Stimulated activated CD4-positive, alpha-beta T cell treated with anti-CD3 and anti-CD28 coated beads, Interleukin-1b, Interleukin-23, amount 100 ng/mL, for 1 hour (primary cell): ENCODE results near the gene PPP2R3A.

ENCODE experiments used
- DNase-seq, 2 donors: peaks; one replicate each; pipeline ENCODE4 v3.0.0-alpha.2; 2020; ENCODE audit warnings: low read depth in 2 of 2

PPP2R3A gene

DNA sequence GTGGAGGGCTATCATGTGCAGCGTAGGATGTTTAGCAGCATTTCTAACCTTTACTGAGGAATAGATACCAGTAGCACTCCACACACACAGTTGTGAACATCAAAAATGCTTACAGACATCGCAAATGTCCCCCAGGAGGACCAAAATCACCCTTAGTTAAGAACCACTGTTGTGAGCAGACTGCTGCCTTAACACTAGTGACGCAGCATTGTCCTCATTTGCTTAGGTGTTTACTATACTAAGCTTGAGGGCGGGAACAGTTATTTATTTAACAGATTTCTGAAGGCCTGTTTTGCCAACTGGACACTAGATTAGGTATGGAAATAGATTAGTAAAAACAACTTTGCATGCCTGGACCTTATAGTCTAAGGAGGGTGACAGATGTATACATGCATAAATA is 2.3 kb downstream of the PPP2R3A start:
- no peak for DNase-seq

DNA sequence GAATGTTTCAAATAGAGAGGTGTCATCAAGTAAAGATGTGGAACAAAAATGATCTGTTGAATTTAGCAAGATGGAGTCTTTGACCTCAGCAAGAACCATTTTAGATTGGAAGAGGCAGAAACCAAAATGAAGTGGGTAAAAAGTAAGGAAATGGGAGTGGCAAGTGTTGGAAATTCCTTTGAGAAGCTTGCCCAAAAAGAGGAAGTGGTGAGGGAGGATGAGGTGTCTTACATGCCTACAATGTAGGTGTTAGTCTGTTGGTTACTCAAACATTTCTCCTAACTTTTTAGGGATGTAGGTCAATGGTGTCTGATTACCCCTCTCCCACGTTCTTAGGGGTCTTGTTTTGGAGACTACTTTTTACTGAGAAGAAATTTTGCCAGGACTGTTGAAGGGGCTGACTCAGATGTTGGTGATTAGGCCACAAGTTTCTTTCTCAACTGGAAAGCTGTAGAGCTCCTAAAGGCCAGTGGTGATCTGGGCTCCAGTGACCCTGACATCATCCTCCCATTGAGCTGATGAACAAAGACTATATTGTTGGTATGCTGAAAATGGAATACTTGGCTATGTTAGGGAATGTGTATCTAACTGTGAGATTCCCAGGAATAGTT is 5.1 kb downstream of the PPP2R3A start:
- no peak for DNase-seq

- no peak for DNase-seq
Measured at GRCh38 chr3:135973841-135974240, 8.3 kb downstream of the PPP2R3A start.

GRCh38 chr3:135975053-135975452 is 9.5 kb downstream of the PPP2R3A start:
- DNase-seq = no peak

DNA sequence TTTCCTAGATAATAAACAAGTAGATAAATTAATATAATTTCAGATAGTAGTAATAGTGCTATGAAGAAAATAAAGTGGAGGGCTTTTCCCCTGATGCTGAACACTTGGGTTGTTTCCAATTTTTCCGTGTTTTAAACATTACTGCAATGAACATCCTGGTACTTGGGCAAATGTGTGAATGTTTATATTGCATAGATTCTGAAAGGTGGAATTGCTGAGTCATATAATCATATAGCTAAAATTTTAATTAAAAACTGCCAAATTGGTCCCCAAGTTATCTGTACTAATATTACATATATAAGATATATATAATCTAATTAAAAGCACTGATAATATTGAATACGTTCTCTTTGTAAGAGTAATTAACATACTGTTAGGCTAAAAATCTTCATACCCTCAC is 10.0 kb downstream of the PPP2R3A start:
- DNase-seq = no peak

- DNase-seq = no peak
Measured at GRCh38 chr3:135980343-135980742, 14.8 kb downstream of the PPP2R3A start.

DNA sequence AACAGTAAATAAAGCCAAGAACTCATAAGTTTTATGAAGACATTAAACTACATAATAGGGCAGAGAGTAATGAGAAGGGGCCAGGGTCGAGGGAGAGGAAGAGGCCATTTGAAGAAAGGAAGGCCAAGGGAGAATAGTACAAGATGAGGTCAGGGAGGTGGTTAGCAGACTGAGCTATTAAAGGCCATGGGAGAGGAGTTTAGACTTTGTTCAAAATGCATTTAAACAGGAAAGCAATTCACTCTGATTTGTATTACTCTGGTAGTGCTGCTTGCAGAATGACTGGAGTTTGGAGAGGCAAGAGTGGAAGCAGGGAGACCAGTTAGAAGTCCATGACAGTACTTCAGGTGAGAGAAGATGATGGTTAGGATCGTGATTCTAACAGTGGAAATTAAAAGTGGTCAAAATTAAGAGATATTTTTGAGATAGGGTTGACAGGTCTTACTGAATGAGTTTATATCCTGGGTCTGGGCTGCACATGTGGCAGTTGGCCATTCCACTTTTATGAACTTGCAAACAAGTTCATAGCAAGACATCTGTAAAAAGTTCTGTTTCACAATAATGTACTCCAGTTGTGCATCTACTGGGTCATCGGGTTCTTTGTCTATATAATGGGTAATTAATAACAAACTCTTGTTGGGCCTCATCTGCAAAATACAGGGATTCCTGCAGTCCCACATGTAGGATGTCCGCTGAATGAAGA is 16.3 kb downstream of the PPP2R3A start:
- no peak for DNase-seq

DNA sequence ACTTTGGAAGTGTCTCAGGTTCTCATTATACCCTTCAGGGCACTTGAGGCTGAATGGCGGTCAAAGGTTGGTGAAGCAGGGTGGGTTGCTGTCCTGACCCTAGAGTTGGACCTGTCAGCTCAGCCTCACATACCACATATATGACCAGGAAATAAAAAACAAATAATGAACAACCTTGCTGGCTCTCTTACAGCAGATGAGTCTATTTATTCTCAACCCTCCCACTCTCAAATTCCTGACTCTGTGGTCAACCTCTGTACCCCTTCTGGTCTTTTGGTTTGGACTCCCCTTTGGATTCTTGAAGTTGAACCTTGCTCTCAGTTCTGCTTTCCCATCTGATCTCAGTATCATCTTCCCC is 16.9 kb downstream of the PPP2R3A start:
- no peak for DNase-seq

DNA sequence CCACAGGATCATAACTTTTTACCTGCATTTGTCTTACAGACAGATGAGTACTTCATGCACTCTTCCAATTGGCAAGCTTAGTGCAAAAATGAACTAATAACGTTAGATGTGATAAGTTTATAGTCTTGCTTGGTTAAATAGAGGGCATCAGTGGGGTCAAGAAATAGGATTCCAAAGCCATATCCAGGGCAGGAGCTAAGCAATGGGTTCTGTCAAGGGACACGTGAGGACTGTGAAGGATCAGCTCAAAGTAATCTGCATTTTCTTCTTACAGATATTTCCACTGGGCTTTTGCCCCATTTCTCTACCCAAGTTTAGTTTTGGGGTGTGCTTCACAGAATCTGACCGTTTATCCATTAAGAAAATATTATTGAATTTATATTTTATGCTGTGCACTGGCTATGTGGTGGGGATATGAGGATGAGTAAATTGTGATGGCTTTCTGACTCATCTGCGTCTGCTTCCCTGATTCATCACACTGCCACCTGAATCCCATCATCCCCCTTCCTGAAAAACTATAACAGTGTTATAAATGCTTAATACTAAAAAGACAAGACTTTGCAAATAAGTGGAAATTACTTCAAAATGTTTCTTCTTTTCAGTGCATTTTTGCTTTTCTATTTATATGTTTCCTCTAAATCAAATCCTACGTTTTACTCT is 17.5 kb downstream of the PPP2R3A start:
- DNase-seq = no peak

DNA sequence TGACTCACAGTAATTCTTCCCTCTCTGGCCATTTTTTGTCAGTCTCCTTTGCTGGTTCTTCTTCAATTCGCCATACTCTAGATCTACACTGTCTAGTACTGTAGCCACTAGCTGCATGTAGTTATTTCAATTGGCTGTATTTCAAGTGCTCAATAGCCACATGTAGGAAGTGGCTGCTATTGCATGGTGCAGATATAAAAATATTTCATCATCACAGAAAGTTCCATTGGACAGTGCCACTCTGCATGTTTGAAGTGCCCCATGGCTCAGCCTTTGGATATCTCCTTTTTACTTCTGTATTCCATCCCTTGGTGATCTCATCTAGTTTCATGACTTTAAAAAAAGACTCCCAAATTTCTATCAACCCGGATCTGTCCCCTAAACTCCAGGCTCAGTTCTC is 22.1 kb downstream of the PPP2R3A start:
- no peak for DNase-seq

- no peak for DNase-seq
Measured at GRCh38 chr3:135989242-135989641, 23.7 kb downstream of the PPP2R3A start.

- no peak for DNase-seq
Measured at GRCh38 chr3:135990903-135991302, 25.4 kb downstream of the PPP2R3A start.

GRCh38 chr3:135991621-135992020 is 26.1 kb downstream of the PPP2R3A start:
- no peak for DNase-seq

GRCh38 chr3:135992072-135992471 is 26.5 kb downstream of the PPP2R3A start:
- no peak for DNase-seq

- DNase-seq = no peak
Measured at GRCh38 chr3:135994708-135995337, 29.3 kb downstream of the PPP2R3A start.

- DNase-seq = no peak
Measured at GRCh38 chr3:135995766-135996165, 30.2 kb downstream of the PPP2R3A start.

- DNase-seq = no peak
Measured at GRCh38 chr3:135997554-135998320, 32.2 kb downstream of the PPP2R3A start.

GRCh38 chr3:136008221-136008620 is 42.7 kb downstream of the PPP2R3A start:
- DNase-seq = no peak

- DNase-seq = no peak
Measured at GRCh38 chr3:136008732-136009470, 43.4 kb downstream of the PPP2R3A start.

DNA sequence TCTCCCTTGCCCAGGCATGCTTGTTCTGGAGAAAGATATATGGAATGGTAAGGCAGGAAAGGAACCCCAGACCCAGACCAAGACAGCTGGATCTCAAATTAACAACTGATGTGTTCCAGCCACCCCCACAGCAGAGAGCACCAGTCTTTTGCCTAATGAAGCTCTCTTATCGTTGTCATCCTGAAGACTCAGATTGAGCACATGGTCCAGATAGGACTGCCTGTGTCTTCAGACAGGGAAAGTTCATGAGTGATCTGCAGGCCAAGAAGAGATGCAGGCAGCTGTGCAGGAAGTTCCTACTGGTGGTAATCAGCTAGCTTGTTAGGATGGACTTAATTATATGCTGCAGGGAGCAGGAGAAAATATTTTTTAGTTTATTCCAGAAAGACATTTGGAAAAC is 53.3 kb downstream of the PPP2R3A start:
- no peak for DNase-seq

DNA sequence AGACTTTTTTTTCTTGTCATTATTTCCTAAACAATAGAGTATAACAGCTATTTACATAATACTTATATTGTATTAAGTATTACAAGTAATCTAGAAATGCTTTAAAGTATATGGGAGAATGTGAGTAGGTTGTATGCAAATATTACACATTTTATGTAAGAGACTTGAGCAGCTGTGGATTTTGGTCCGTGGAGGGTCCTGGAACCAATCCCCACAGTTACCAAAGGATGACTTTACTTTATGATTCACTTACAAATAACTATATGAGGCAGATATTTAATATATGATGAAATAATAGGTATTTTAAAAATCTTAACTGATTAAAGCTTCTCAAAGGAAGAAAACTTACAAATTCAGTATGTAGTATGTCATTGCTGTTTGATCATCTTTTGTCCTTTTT is 56.3 kb downstream of the PPP2R3A start:
- no peak for DNase-seq
